Urothelium cell line (cell line): ENCODE results near the gene GPR157.
"Not testable (repeated sequence)": the region's sequence is repeated elsewhere in the genome, so short reads cannot be mapped to it uniquely, and the experiment has no call there.

Experiments used
- DNase-seq: peaks from one replicate; pipeline ENCODE4 v3.0.0; 2011; ENCODE audit warnings: low spot score, mixed read lengths
- FAIRE-seq: peaks from 2 replicates; lab custom pipeline; 2011; peaks lifted over from hg19 to GRCh38; lab: Jason Lieb, UNC

The GPR157 gene

GRCh38 chr1:9120312-9120958 lies 8.5 kb downstream of the GPR157 start:
- DNase-seq (no peak), FAIRE-seq (no peak)

GRCh38 chr1:9119745-9120144 lies 9.2 kb downstream of the GPR157 start:
- DNase-seq: no peak
- no peak for FAIRE-seq

- DNase-seq (no peak), FAIRE-seq (no peak)
Measured at GRCh38 chr1:9118186-9118585, 10.7 kb downstream of the GPR157 start.

- DNase-seq (no peak), FAIRE-seq (no peak)
Measured at GRCh38 chr1:9115351-9116205, 13.3 kb downstream of the GPR157 start.

GRCh38 chr1:9112961-9113880 lies 15.7 kb downstream of the GPR157 start:
- no peak for FAIRE-seq

GRCh38 chr1:9111957-9112356 lies 16.9 kb downstream of the GPR157 start:
- no peak for FAIRE-seq
- no peak for DNase-seq

More at GRCh38 chr1:9112961-9113880, 15.7 kb downstream of the GPR157 start:
- DNase-seq: no peak

GRCh38 chr1:9111357-9111691 lies 17.6 kb downstream of the GPR157 start:
- FAIRE-seq (no peak), DNase-seq (no peak)

GRCh38 chr1:9110669-9111356 lies 18.1 kb downstream of the GPR157 start:
- FAIRE-seq: peak; percentile 32
- DNase-seq: peak; percentile 84

GRCh38 chr1:9108056-9108665 lies 20.7 kb downstream of the GPR157 start:
- DNase-seq (no peak), FAIRE-seq (no peak)

GRCh38 chr1:9107136-9107535 lies 21.8 kb downstream of the GPR157 start:
- no peak for FAIRE-seq

GRCh38 chr1:9106286-9106685 lies 22.6 kb downstream of the GPR157 start:
- DNase-seq (no peak), FAIRE-seq (no peak)

More at GRCh38 chr1:9107136-9107535, 21.8 kb downstream of the GPR157 start:
- no peak for DNase-seq

- no peak for DNase-seq
- no peak for FAIRE-seq
Measured at GRCh38 chr1:9105336-9105867, 23.5 kb downstream of the GPR157 start.

GRCh38 chr1:9101510-9102146 lies 27.3 kb downstream of the GPR157 start:
- DNase-seq: peak; percentile 60

GRCh38 chr1:9100471-9101043 lies 28.3 kb downstream of the GPR157 start:
- FAIRE-seq (no peak), DNase-seq (no peak)

More at GRCh38 chr1:9101510-9102146, 27.3 kb downstream of the GPR157 start:
- FAIRE-seq: no peak

GRCh38 chr1:9099555-9099954 lies 29.3 kb downstream of the GPR157 start:
- DNase-seq (no peak), FAIRE-seq (no peak)

GRCh38 chr1:9097947-9098705 lies 30.8 kb downstream of the GPR157 start:
- DNase-seq: no peak
- FAIRE-seq: no peak

GRCh38 chr1:9095818-9096217 lies 33.1 kb downstream of the GPR157 start:
- FAIRE-seq (no peak), DNase-seq (no peak)

GRCh38 chr1:9093996-9094595 lies 34.8 kb downstream of the GPR157 start:
- not testable (repeated sequence) for DNase-seq, FAIRE-seq
